Activated CD4-positive, alpha-beta T cell treated with anti-CD3 and anti-CD28 coated beads for 36 hours (primary cell): ENCODE results near the gene MRPS22. TPM values are rescaled to one million over a fixed set of nuclear protein-coding genes. Genes with fewer than 3 reads are reported as not detected.
"Not testable (repeated sequence)": the region's sequence is repeated elsewhere in the genome, so short reads cannot be mapped to it uniquely, and the experiment has no call there.

Source experiments
- ATAC-seq: fragments of 200-7000 bp; cut with Tn5 transposase; one replicate; pipeline ENCODE4 v1.10.0; 2021; ENCODE audit warnings: mild to moderate bottlenecking, moderate library complexity
- CTCF ChIA-PET: fragments of 350-600 bp; sonication (Branson Sonifier 250); formaldehyde crosslinking; loops from one replicate; lab custom pipeline; 2021; ENCODE audit warnings: antibody characterized with exemption; lab: Charles Lee
- POLR2A ChIA-PET: fragments of 350-600 bp; sonication (Branson Sonifier 250); formaldehyde crosslinking; loops from one replicate; lab custom pipeline; 2021; ENCODE audit warnings: antibody characterized with exemption, inconsistent platforms; lab: Charles Lee
- DNase-seq: peaks from one replicate; pipeline ENCODE4 v3.0.0-alpha.2; 2020
- H3K27ac Mint-ChIP-seq: one replicate; pipeline ENCODE4 v1.8.0; 2021; ENCODE audit warnings: mixed read lengths
- H3K27me3 Mint-ChIP-seq: one replicate; pipeline ENCODE4 v1.8.0; 2021; ENCODE audit warnings: mixed read lengths
- H3K36me3 Mint-ChIP-seq: one replicate; pipeline ENCODE4 v1.8.0; 2021; ENCODE audit warnings: low read depth, mixed read lengths
- H3K4me1 Mint-ChIP-seq: one replicate; pipeline ENCODE4 v1.8.0; 2021; ENCODE audit warnings: mixed read lengths
- H3K4me3 Mint-ChIP-seq: one replicate; pipeline ENCODE4 v1.8.0; 2021; ENCODE audit warnings: mild to moderate bottlenecking, moderate library complexity, mixed read lengths
- H3K9me3 Mint-ChIP-seq: one replicate; pipeline ENCODE4 v1.8.0; 2021; ENCODE audit warnings: low read depth, mixed read lengths
- intact Hi-C, 2 experiments: fragments of 100-400 bp; cut with DNase I in 1 of 2; cut with micrococcal nuclease in 1 of 2; formaldehyde crosslinking; loops; one replicate each; pipeline versions ENCODE4 v1.14.2 to v1.15.1; 2022 to 2024; cut with DNase I, micrococcal nuclease
- total RNA-seq, 2 experiments: library from RNA; stranded (reverse); gene quantifications; one replicate each; pipeline ENCODE4 v1.2.3, GENCODE V29; 2021

Gene MRPS22
- total RNA-seq, 2 experiments from 2014 or later, result 72.4 to 80.6 TPM

- H3K9me3 Mint-ChIP-seq, result no peaks in the 10 kb centered on the region
- POLR2A ChIA-PET, result no interaction called here
- CTCF ChIA-PET, result interaction anchor here (1.5 to 2.8 kb wide), 2 partner anchors 9 to 10 kb away, joined by 5 to 7 read pairs; no protein-coding TSS in a partner anchor
- peak overlapping the region; percentile 1 for H3K27ac Mint-ChIP-seq
- H3K27me3 Mint-ChIP-seq, result no peaks in the 10 kb centered on the region
- peaks cover 8% of the 10 kb centered on the region for H3K4me1 Mint-ChIP-seq
- intact Hi-C loops, result no loop called here
- H3K36me3 Mint-ChIP-seq, result peaks cover 61% of the 10 kb centered on the region
- ATAC-seq, result no peak
- H3K4me3 Mint-ChIP-seq, result no peak overlapping the region
- DNase-seq, result no peak
Measured at GRCh38 chr3:139364549-139364948, 20.7 kb downstream of the MRPS22 start.

GRCh38 chr3:139374099-139374498, 30.3 kb downstream of the MRPS22 start:
- Mint-ChIP-seq H3K9me3 (no peaks in the 10 kb centered on the region), H3K4me3 (no peak overlapping the region), H3K36me3 (peaks cover 63% of the 10 kb centered on the region), H3K27ac (no peak overlapping the region), H3K27me3 (no peaks in the 10 kb centered on the region), H3K4me1 (peaks cover 5% of the 10 kb centered on the region)
- ATAC-seq (no peak), DNase-seq (no peak)
- intact Hi-C loops, result no loop called here
- CTCF ChIA-PET, result interaction anchor here (2.0 kb wide), 1 partner anchor 10 kb away, joined by 5 read pairs; no protein-coding TSS in a partner anchor
- POLR2A ChIA-PET, result no interaction called here

- DNase-seq (no peak), ATAC-seq (no peak)
- CTCF ChIA-PET, result no interaction called here
- peaks cover 29% of the 10 kb centered on the region for H3K4me1 Mint-ChIP-seq
- no peak overlapping the region for H3K4me3 Mint-ChIP-seq
- H3K27ac Mint-ChIP-seq, result no peak overlapping the region
- H3K36me3 Mint-ChIP-seq, result peaks cover 63% of the 10 kb centered on the region
- intact Hi-C loops, result no loop called here
- no peaks in the 10 kb centered on the region for H3K27me3 Mint-ChIP-seq
- no peaks in the 10 kb centered on the region for H3K9me3 Mint-ChIP-seq
- POLR2A ChIA-PET, result no interaction called here
Measured at GRCh38 chr3:139377378-139377777, 33.6 kb downstream of the MRPS22 start.

GRCh38 chr3:139378587-139379241, 34.9 kb downstream of the MRPS22 start:
- peaks cover 57% of the 10 kb centered on the region for H3K36me3 Mint-ChIP-seq

GRCh38 chr3:139380575-139380974, 36.8 kb downstream of the MRPS22 start:
- Mint-ChIP-seq H3K27me3 (no peaks in the 10 kb centered on the region), H3K27ac (peak overlapping the region; percentile 49), H3K36me3 (peaks cover 44% of the 10 kb centered on the region), H3K4me1 (peaks cover 47% of the 10 kb centered on the region), H3K9me3 (no peaks in the 10 kb centered on the region), H3K4me3 (no peak overlapping the region)
- ChIA-PET CTCF (no interaction called here), POLR2A (no interaction called here)
- ATAC-seq (peak; percentile 70), DNase-seq (no peak)
- intact Hi-C loops, result loop anchor here in 1 of 2 experiments (10.0 kb wide), 1 partner anchor 546 kb away; the partner anchor contains the start of gene PIK3CB

More at GRCh38 chr3:139378587-139379241, 34.9 kb downstream of the MRPS22 start:
- ATAC-seq (no peak), DNase-seq (no peak)
- no peaks in the 10 kb centered on the region for H3K27me3 Mint-ChIP-seq
- no peak overlapping the region for H3K4me3 Mint-ChIP-seq
- no peak overlapping the region for H3K27ac Mint-ChIP-seq
- POLR2A ChIA-PET, result no interaction called here
- H3K9me3 Mint-ChIP-seq, result no peaks in the 10 kb centered on the region
- CTCF ChIA-PET, result interaction anchor here (0.9 kb wide), 1 partner anchor 11 kb away, joined by 3 read pairs; the partner anchor contains the start of gene COPB2
- intact Hi-C loops, result no loop called here
- peaks cover 35% of the 10 kb centered on the region for H3K4me1 Mint-ChIP-seq

GRCh38 chr3:139382291-139382690, 38.5 kb downstream of the MRPS22 start:
- ATAC-seq, result peak; percentile 66
- H3K27me3 Mint-ChIP-seq, POLR2A ChIA-PET, DNase-seq, H3K9me3 Mint-ChIP-seq, H3K4me3 Mint-ChIP-seq: not testable (repeated sequence)
- Mint-ChIP-seq H3K27ac (peak overlapping the region; percentile 15), H3K4me1 (peaks cover 61% of the 10 kb centered on the region), H3K36me3 (peaks cover 39% of the 10 kb centered on the region)
- CTCF ChIA-PET, result interaction anchor here (0.6 kb wide), 1 partner anchor 9 kb away, joined by 3 read pairs; no protein-coding TSS in a partner anchor
- intact Hi-C loops, result loop anchor here in 1 of 2 experiments (10.0 kb wide), 1 partner anchor 547 kb away; the partner anchor contains the start of gene PIK3CB

GRCh38 chr3:139388077-139388476, 44.3 kb downstream of the MRPS22 start:
- ATAC-seq, result no peak
- intact Hi-C loops, result loop anchor here (2.0 to 10.0 kb wide), 4 partner anchors 29 to 1843 kb away; partner anchors contain the start of genes PIK3CB (in 1 of the 2), PXYLP1 (in 1 of the 2) and SLC25A36 (in 1 of the 2)
- ChIA-PET CTCF (interaction anchor here (1.7 kb wide), 1 partner anchor 44 kb away, joined by 6 read pairs; the partner anchor contains the start of gene MRPS22), POLR2A (no interaction called here)
- H3K36me3 Mint-ChIP-seq, result peaks cover 2% of the 10 kb centered on the region
- H3K27me3 Mint-ChIP-seq, result no peaks in the 10 kb centered on the region
- no peak overlapping the region for H3K27ac Mint-ChIP-seq
- peaks cover 49% of the 10 kb centered on the region for H3K4me1 Mint-ChIP-seq
- H3K9me3 Mint-ChIP-seq, result no peaks in the 10 kb centered on the region
- H3K4me3 Mint-ChIP-seq, result peak overlapping the region; percentile 96
- DNase-seq, result no peak

GRCh38 chr3:139388821-139389551, 45.2 kb downstream of the MRPS22 start:
- CTCF ChIA-PET, result interaction anchor here (1.1 to 1.7 kb wide), 3 partner anchors 10 to 69 kb away, joined by 3 to 6 read pairs (median 3); partner anchors contain the start of gene MRPS22
- Mint-ChIP-seq H3K9me3 (no peaks in the 10 kb centered on the region), H3K27ac (peak overlapping the region; percentile 97), H3K4me3 (peak overlapping the region; percentile 96), H3K36me3 (peaks cover 2% of the 10 kb centered on the region), H3K27me3 (no peaks in the 10 kb centered on the region), H3K4me1 (peaks cover 45% of the 10 kb centered on the region)
- intact Hi-C loops, result loop anchor here (1.0 to 10.0 kb wide), 8 partner anchors 30 to 1842 kb away; partner anchors contain the start of genes MRPS22 (in 2 of the 2), SLC25A36 (in 2 of the 2), CEP70 (in 1 of the 2) and NMNAT3 (in 1 of the 2)
- peak; percentile 33 for ATAC-seq
- peak; percentile 55 for DNase-seq
- POLR2A ChIA-PET, result no interaction called here

- Mint-ChIP-seq H3K4me1 (peaks cover 38% of the 10 kb centered on the region), H3K27me3 (no peaks in the 10 kb centered on the region), H3K36me3 (no peaks in the 10 kb centered on the region), H3K9me3 (no peaks in the 10 kb centered on the region), H3K4me3 (peak within 1 kb of the TSS; percentile 96), H3K27ac (peak within 1 kb of the TSS; percentile 97)
- DNase-seq, result peak; percentile 98
- ATAC-seq, result peak; percentile 93
- CTCF ChIA-PET, result interaction anchor here (1.1 to 1.7 kb wide), 3 partner anchors 10 to 70 kb away, joined by 3 to 6 read pairs (median 3); partner anchors contain the start of gene MRPS22
- POLR2A ChIA-PET, result interaction anchor here (0.6 to 0.8 kb wide), 3 partner anchors 35 to 956 kb away, joined by 3 to 5 read pairs (median 3); partner anchors contain the start of gene ESYT3
- intact Hi-C loops, result loop anchor here (1.0 to 10.0 kb wide), 8 partner anchors 31 to 1841 kb away; partner anchors contain the start of genes MRPS22 (in 2 of the 2), SLC25A36 (in 2 of the 2), CEP70 (in 1 of the 2) and NMNAT3 (in 1 of the 2)
Measured at GRCh38 chr3:139389552-139390368, 45.9 kb downstream of the MRPS22 start, which contains the start of gene COPB2. Gene COPB2 (minus strand): TSS chr3:139389647. CDS start chr3:139389550, 97 bp downstream.

- no peaks in the 10 kb centered on the region for H3K9me3 Mint-ChIP-seq
- intact Hi-C loops, result no loop called here
Measured at GRCh38 chr3:139394116-139394515, 50.3 kb downstream of the MRPS22 start.

More at GRCh38 chr3:139394116-139394515, 50.3 kb downstream of the MRPS22 start:
- Mint-ChIP-seq H3K27ac (no peak overlapping the region), H3K4me3 (no peak overlapping the region), H3K36me3 (no peaks in the 10 kb centered on the region), H3K27me3 (no peaks in the 10 kb centered on the region), H3K4me1 (peaks cover 11% of the 10 kb centered on the region)
- POLR2A ChIA-PET, result interaction anchor here (0.6 kb wide), 1 partner anchor 458 kb away, joined by 6 read pairs; no protein-coding TSS in a partner anchor
- ATAC-seq (no peak), DNase-seq (no peak)
- CTCF ChIA-PET, result no interaction called here
